Naive thymus-derived CD4-positive, alpha-beta T cell (primary cell): ENCODE data around the gene SLC6A3. TPM values are rescaled to one million over a fixed set of nuclear protein-coding genes. Genes with fewer than 3 reads are reported as not detected.

Source experiments
- ATAC-seq: fragments of 150-1000 bp; cut with Tn5 transposase; 2 replicates; pipeline ENCODE4 v1.10.0; 2021; ENCODE audit warnings: mild to moderate bottlenecking, moderate library complexity
- CTCF ChIA-PET: fragments of 350-600 bp; sonication (Branson Sonifier 250); formaldehyde crosslinking; loops from one replicate; lab custom pipeline; 2021; ENCODE audit warnings: antibody characterized with exemption; lab: Charles Lee
- POLR2A ChIA-PET: fragments of 350-600 bp; sonication (Branson Sonifier 250); formaldehyde crosslinking; loops from one replicate; lab custom pipeline; 2021; ENCODE audit warnings: antibody characterized with exemption, inconsistent platforms; lab: Charles Lee
- DNase-seq, 9 donors: peaks; one replicate each; pipeline versions ENCODE4 v3.0.0 to v3.0.0-alpha.2; 2020 to 2022; ENCODE audit warnings: mixed read lengths in 1 of 9
- H3K27ac ChIP-seq: one replicate; pipeline ENCODE4 v1.7.0; 2013; ENCODE audit warnings: mild to moderate bottlenecking, low read depth, low read length, moderate library complexity
- H3K27me3 ChIP-seq, 2 donors: one replicate each; pipeline ENCODE4 v1.7.0; 2013; ENCODE audit warnings: low read length in 2 of 2, mild to moderate bottlenecking in 2 of 2, moderate library complexity in 2 of 2; ENCODE audit not compliant: control insufficient read depth in 2 of 2, insufficient read depth in 2 of 2
- H3K36me3 ChIP-seq, 3 experiments: 1 replicate in 2 of 3; 2 replicates in 1 of 3; pipeline ENCODE4 v1.7.0; 2013; ENCODE audit warnings: low read length in 3 of 3, mild to moderate bottlenecking in 3 of 3, moderate library complexity in 1 of 3; ENCODE audit not compliant: insufficient read depth in 3 of 3, control insufficient read depth in 2 of 3
- H3K4me1 ChIP-seq, 2 donors: one replicate each; pipeline ENCODE4 v1.7.0; 2013; ENCODE audit warnings: low read length in 2 of 2, mild to moderate bottlenecking in 2 of 2, moderate library complexity in 1 of 2; ENCODE audit not compliant: control insufficient read depth in 2 of 2, insufficient read depth in 2 of 2
- H3K4me3 ChIP-seq: 2 replicates; pipeline ENCODE4 v1.7.0; 2013; ENCODE audit warnings: mild to moderate bottlenecking, low read length
- H3K9me3 ChIP-seq, 3 experiments: 1 replicate in 2 of 3; 2 replicates in 1 of 3; pipeline ENCODE4 v1.7.0; 2013; ENCODE audit warnings: low read length in 3 of 3; ENCODE audit not compliant: control insufficient read depth in 2 of 3
- H3K27ac Mint-ChIP-seq, 9 donors: one replicate each; pipeline ENCODE4 v1.8.0; 2020 to 2022; ENCODE audit warnings: mixed read lengths in 9 of 9, mild to moderate bottlenecking in 8 of 9, moderate library complexity in 5 of 9, inconsistent platforms in 2 of 9
- H3K27me3 Mint-ChIP-seq, 5 donors: one replicate each; pipeline ENCODE4 v1.8.0; 2021 to 2022; ENCODE audit warnings: mixed read lengths in 5 of 5, mild to moderate bottlenecking in 1 of 5
- H3K36me3 Mint-ChIP-seq, 5 donors: one replicate each; pipeline ENCODE4 v1.8.0; 2020 to 2022; ENCODE audit warnings: mixed read lengths in 5 of 5, mild to moderate bottlenecking in 3 of 5, inconsistent platforms in 1 of 5
- H3K4me1 Mint-ChIP-seq, 7 donors: one replicate each; pipeline ENCODE4 v1.8.0; 2020 to 2022; ENCODE audit warnings: mixed read lengths in 7 of 7, mild to moderate bottlenecking in 3 of 7, inconsistent platforms in 1 of 7
- H3K4me3 Mint-ChIP-seq, 10 donors: one replicate each; pipeline ENCODE4 v1.8.0; 2020 to 2022; ENCODE audit warnings: mild to moderate bottlenecking in 10 of 10, mixed read lengths in 10 of 10, moderate library complexity in 6 of 10, inconsistent platforms in 2 of 10
- H3K9me3 Mint-ChIP-seq, 11 donors: one replicate each; pipeline ENCODE4 v1.8.0; 2020 to 2022; ENCODE audit warnings: mixed read lengths in 11 of 11, mild to moderate bottlenecking in 4 of 11, inconsistent platforms in 1 of 11, moderate library complexity in 1 of 11
- intact Hi-C, 2 donors: fragments of 100-400 bp; cut with micrococcal nuclease; formaldehyde crosslinking; loops; one replicate each; pipeline ENCODE4 v1.15.1; 2023
- polyA plus RNA-seq, 2 donors: library from polyadenylated mRNA; unstranded; fragments of 300-500 nt; fragmentation: Illumina TruSeq; gene quantifications; one replicate each; pipeline ENCODE4 v1.2.3, GENCODE V29; 2021
- total RNA-seq, 6 experiments: library from RNA in 5 of 6; stranded (reverse) in 5 of 6; gene quantifications; 1 replicate in 5 of 6; 2 replicates in 1 of 6; pipeline ENCODE4 v1.2.3 and lab custom pipeline; 2021 to 2026

SLC6A3 gene
- total and polyA plus RNA-seq, 7 experiments from 2014 or later, result 0.07 TPM; not detected in 6

- ATAC-seq (no peak), DNase-seq (no peak)
- POLR2A ChIA-PET, result interaction anchor here (1.1 kb wide), 1 partner anchor 38 kb away, joined by 6 read pairs; no protein-coding TSS in a partner anchor
- Histone ChIP-seq H3K27me3 (no peaks in the 10 kb centered on the region), H3K4me1 (peaks cover 12 to 18% of the 10 kb centered on the region in 2 donors), H3K27ac (no peak overlapping the region), H3K36me3 (peaks cover 0 to under 1% (median 0%) of the 10 kb centered on the region in 3 experiments), H3K4me3 (no peak overlapping the region), H3K9me3 (no peaks in the 10 kb centered on the region)
- no peaks in the 10 kb centered on the region for H3K9me3 Mint-ChIP-seq
- peak overlapping the region in 6 of 10 donors; percentile 10 to 82 (median 54) for H3K4me3 Mint-ChIP-seq
- peaks cover 0 to 5% (median 0%) of the 10 kb centered on the region in 5 donors for H3K27me3 Mint-ChIP-seq
- intact Hi-C loops, result loop anchor here in 1 of 2 donors (10.0 kb wide), 2 partner anchors 177 to 457 kb away; partner anchors contain the start of genes LPCAT1 and NDUFS6
- H3K4me1 Mint-ChIP-seq, result peaks cover 16 to 31% (median 24%) of the 10 kb centered on the region in 7 donors
- peak overlapping the region in 4 of 9 donors; percentile 14 to 72 (median 44) for H3K27ac Mint-ChIP-seq
- CTCF ChIA-PET, result interaction anchor here (1.1 kb wide), 1 partner anchor 179 kb away, joined by 4 read pairs; no protein-coding TSS in a partner anchor
- H3K36me3 Mint-ChIP-seq, result peaks cover 0 to 9% (median 9%) of the 10 kb centered on the region in 5 donors
Observed at GRCh38 chr5:1347571-1347970, 97.7 kb downstream of the SLC6A3 start.

GRCh38 chr5:1346627-1347440 lies 98.4 kb downstream of the SLC6A3 start:
- H3K4me3 ChIP-seq, result no peak overlapping the region
- H3K27me3 ChIP-seq, result no peaks in the 10 kb centered on the region
- no peaks in the 10 kb centered on the region for H3K9me3 ChIP-seq
- peaks cover 0 to 1% (median 0%) of the 10 kb centered on the region in 5 donors for H3K27me3 Mint-ChIP-seq
- peaks cover 0 to 8% (median 0%) of the 10 kb centered on the region in 3 experiments for H3K36me3 ChIP-seq
- peak overlapping the region in 9 of 10 donors; percentile 43 to 90 (median 81) for H3K4me3 Mint-ChIP-seq
- peaks cover 0 to 11% (median 9%) of the 10 kb centered on the region in 5 donors for H3K36me3 Mint-ChIP-seq
- H3K9me3 Mint-ChIP-seq, result no peaks in the 10 kb centered on the region
- no peak for ATAC-seq
- CTCF ChIA-PET, result interaction anchor here (0.9 to 1.1 kb wide), 2 partner anchors 31 to 178 kb away, joined by 3 to 4 read pairs; no protein-coding TSS in a partner anchor
- intact Hi-C loops, result loop anchor here in 1 of 2 donors (10.0 kb wide), 2 partner anchors 178 to 458 kb away; partner anchors contain the start of genes LPCAT1 and NDUFS6
- H3K27ac ChIP-seq, result no peak overlapping the region
- POLR2A ChIA-PET, result interaction anchor here (1.1 to 3.6 kb wide), 3 partner anchors 31 to 39 kb away, joined by 6 to 35 read pairs (median 14); no protein-coding TSS in a partner anchor
- peak overlapping the region in 8 of 9 donors; percentile 41 to 88 (median 74) for H3K27ac Mint-ChIP-seq
- no peak for DNase-seq
- H3K4me1 ChIP-seq, result peaks cover 12 to 18% of the 10 kb centered on the region in 2 donors
- peaks cover 16 to 32% (median 24%) of the 10 kb centered on the region in 7 donors for H3K4me1 Mint-ChIP-seq

- ATAC-seq (no peak), DNase-seq (no peak)
- Mint-ChIP-seq H3K9me3 (no peaks in the 10 kb centered on the region), H3K4me3 (peak overlapping the region; percentile 77 to 90 (median 84)), H3K27me3 (no peaks in the 10 kb centered on the region), H3K36me3 (peaks cover 0 to 19% (median 14%) of the 10 kb centered on the region in 5 donors), H3K27ac (peak overlapping the region; percentile 72 to 90 (median 81)), H3K4me1 (peaks cover 21 to 40% (median 30%) of the 10 kb centered on the region in 7 donors)
- H3K27ac ChIP-seq, result peak overlapping the region; percentile 97
- peaks cover 0 to 16% (median 6%) of the 10 kb centered on the region in 3 experiments for H3K36me3 ChIP-seq
- ChIA-PET POLR2A (interaction anchor here (0.9 to 3.6 kb wide), 3 partner anchors 30 to 92 kb away, joined by 3 to 35 read pairs (median 14); no protein-coding TSS in a partner anchor), CTCF (no interaction called here)
- H3K4me1 ChIP-seq, result peaks cover 12 to 18% of the 10 kb centered on the region in 2 donors
- H3K4me3 ChIP-seq, result peak overlapping the region; percentile 79
- H3K27me3 ChIP-seq, result no peaks in the 10 kb centered on the region
- intact Hi-C loops, result loop anchor here (1.0 to 10.0 kb wide), 12 partner anchors 30 to 459 kb away; partner anchors contain the start of genes TERT (in 2 of the 2), BRD9 (in 1 of the 2), LPCAT1 (in 1 of the 2) and MRPL36 (in 1 of the 2)
- no peaks in the 10 kb centered on the region for H3K9me3 ChIP-seq
Observed at GRCh38 chr5:1345876-1346626, 99.2 kb downstream of the SLC6A3 start.

DNA sequence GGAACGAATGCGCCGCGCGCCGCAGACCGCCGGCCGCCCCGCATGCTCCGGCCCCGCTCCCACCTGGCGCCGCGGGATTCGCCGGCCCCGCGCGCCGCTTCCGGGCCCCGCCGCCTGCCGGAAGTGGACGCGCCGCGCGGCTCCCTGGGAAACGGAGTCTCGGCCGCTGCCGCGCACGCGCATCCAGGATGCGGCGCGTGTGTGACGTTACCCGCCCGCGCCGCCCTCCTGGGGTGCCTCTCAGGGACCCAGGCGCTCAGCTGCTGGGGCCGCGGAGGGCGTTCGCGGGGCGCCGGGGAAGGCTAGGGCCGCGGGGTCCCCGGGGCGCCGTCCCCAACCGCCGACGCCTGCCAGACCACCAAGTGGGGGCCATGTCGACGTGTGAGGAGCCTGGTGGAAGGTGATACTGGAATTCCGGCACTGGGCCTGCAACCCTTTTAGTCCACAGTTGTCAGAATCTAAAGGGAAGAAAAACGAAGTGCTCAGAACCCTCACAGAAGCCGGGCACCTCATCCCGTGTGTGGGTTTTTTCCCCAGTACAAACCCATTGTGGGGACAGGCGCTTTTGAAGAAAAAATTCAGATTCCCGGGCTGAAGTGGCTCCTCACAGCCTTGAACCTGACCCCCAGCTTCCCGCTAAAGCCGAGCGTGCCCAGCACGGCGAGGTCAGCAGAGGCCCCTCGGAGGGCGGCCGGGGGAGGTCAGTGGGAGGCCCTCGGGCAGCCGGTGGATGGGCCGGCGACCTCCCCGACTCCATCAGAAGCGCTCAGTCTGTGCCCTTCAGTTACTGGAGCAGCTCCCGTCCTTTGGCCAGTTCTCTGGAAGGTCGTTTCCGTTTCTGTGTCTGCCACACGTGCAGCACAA lies 100.0 kb downstream of the SLC6A3 start, which contains the start of gene CLPTM1L:
Gene CLPTM1L, minus strand, starts transcription at position 125 of the 864 bp plus-strand sequence. CDS start 258 bp downstream, outside the sequence.
- Mint-ChIP-seq H3K4me3 (peak within 1 kb of the TSS; percentile 84 to 95 (median 91)), H3K27ac (peak within 1 kb of the TSS; percentile 72 to 95 (median 88)), H3K27me3 (no peaks in the 10 kb centered on the region), H3K36me3 (peaks cover 0 to 24% (median 17%) of the 10 kb centered on the region in 5 donors), H3K4me1 (peaks cover 21 to 44% (median 33%) of the 10 kb centered on the region in 7 donors), H3K9me3 (no peaks in the 10 kb centered on the region)
- intact Hi-C loops, result loop anchor here (1.0 to 10.0 kb wide), 12 partner anchors 29 to 460 kb away; partner anchors contain the start of genes TERT (in 2 of the 2), BRD9 (in 1 of the 2), LPCAT1 (in 1 of the 2) and MRPL36 (in 1 of the 2)
- H3K4me3 ChIP-seq, result peak within 1 kb of the TSS; percentile 79
- H3K27ac ChIP-seq, result peak within 1 kb of the TSS; percentile 97
- no peaks in the 10 kb centered on the region for H3K27me3 ChIP-seq
- DNase-seq (peak; percentile 82 to 93 (median 90)), ATAC-seq (peak; percentile 95)
- H3K9me3 ChIP-seq, result no peaks in the 10 kb centered on the region
- H3K4me1 ChIP-seq, result peaks cover 12 to 18% of the 10 kb centered on the region in 2 donors
- ChIA-PET POLR2A (interaction anchor here (0.9 to 3.6 kb wide), 7 partner anchors 27 to 91 kb away, joined by 3 to 35 read pairs (median 6); no protein-coding TSS in a partner anchor), CTCF (no interaction called here)
- H3K36me3 ChIP-seq, result peaks cover 0 to 24% (median 11%) of the 10 kb centered on the region in 3 experiments
